HEK293 (cell line): ENCODE results near the gene SYTL3.

Experiments
- PRDM6 ChIP-seq: fragments of 450-650 bp; formaldehyde crosslinking; IDR thresholded peaks from 2 replicates; pipeline ENCODE4 v1.5.1; 2017; ENCODE audit warnings: missing biosample characterization, missing genetic modification characterization
- ZBTB7A ChIP-seq: fragments of 450-650 bp; formaldehyde crosslinking; IDR thresholded peaks from 2 replicates; pipeline ENCODE4 v1.5.1; 2016; ENCODE audit warnings: low read depth, missing biosample characterization, missing genetic modification characterization
- ZNF391 ChIP-seq: fragments of 450-650 bp; formaldehyde crosslinking; IDR thresholded peaks from 2 replicates; pipeline ENCODE4 v1.5.1; 2016; ENCODE audit warnings: low read depth, missing biosample characterization, missing genetic modification characterization, borderline replicate concordance
- ZNF514 ChIP-seq: fragments of 450-650 bp; formaldehyde crosslinking; IDR thresholded peaks from 2 replicates; pipeline ENCODE4 v1.5.1; 2016; ENCODE audit warnings: missing biosample characterization, missing genetic modification characterization

GRCh38 chr6:158649289-158650143 is at the start of gene SYTL3:
- TF ChIP-seq ZNF514 (tag by site-specific recombination), result no peak
- TF ChIP-seq ZBTB7A (tag by site-specific recombination), result no peak
- TF ChIP-seq ZNF391 (tag by site-specific recombination), result no peak
- TF ChIP-seq PRDM6, result no peak
